Activated naive CD4-positive, alpha-beta T cell (primary cell): Measurements from ENCODE around the gene GRB7.
"Not testable (repeated sequence)": the region's sequence is repeated elsewhere in the genome, so short reads cannot be mapped to it uniquely, and the experiment has no call there.

Experiments
- DNase-seq, 4 experiments: peaks; one replicate each; lab custom pipeline; 2025; lab: John Stamatoyannopoulos, UW

GRB7 gene

GRCh38 chr17:39709998-39710964 is 27.5 kb upstream of the GRB7 start:
- no peak for DNase-seq

GRCh38 chr17:39711071-39711470 is 26.7 kb upstream of the GRB7 start:
- not testable (repeated sequence) for DNase-seq

- no peak for DNase-seq
Measured at GRCh38 chr17:39711851-39712250, 25.9 kb upstream of the GRB7 start.

- no peak for DNase-seq
Measured at GRCh38 chr17:39714234-39714633, 23.5 kb upstream of the GRB7 start.

GRCh38 chr17:39715375-39716072 is 22.2 kb upstream of the GRB7 start:
- DNase-seq = no peak

- DNase-seq = no peak
Measured at GRCh38 chr17:39716073-39716818, 21.5 kb upstream of the GRB7 start.

GRCh38 chr17:39716879-39717536 is 20.7 kb upstream of the GRB7 start:
- DNase-seq = no peak

- no peak for DNase-seq
Measured at GRCh38 chr17:39717660-39718059, 20.1 kb upstream of the GRB7 start.

- DNase-seq = no peak
Measured at GRCh38 chr17:39719563-39720355, 18.0 kb upstream of the GRB7 start.

GRCh38 chr17:39722104-39722503 is 15.6 kb upstream of the GRB7 start:
- DNase-seq = no peak

GRCh38 chr17:39722965-39723848 is 14.5 kb upstream of the GRB7 start:
- no peak for DNase-seq

GRCh38 chr17:39724731-39725130 is 13.0 kb upstream of the GRB7 start:
- no peak for DNase-seq

GRCh38 chr17:39725923-39726322 is 11.8 kb upstream of the GRB7 start:
- not testable (repeated sequence) for DNase-seq

GRCh38 chr17:39726617-39727016 is 11.1 kb upstream of the GRB7 start:
- DNase-seq = no peak

GRCh38 chr17:39727556-39727955 is 10.2 kb upstream of the GRB7 start:
- no peak for DNase-seq

- no peak for DNase-seq
Measured at GRCh38 chr17:39729280-39729851, 8.4 kb upstream of the GRB7 start.

- peak; percentile 93 to 97 (median 94) for DNase-seq
Measured at GRCh38 chr17:39730095-39730921, 7.4 kb upstream of the GRB7 start, which contains the start of gene MIEN1. MIEN1 (minus strand) TSS chr17:39730532; CDS start chr17:39730495, 37 bp downstream.

- no peak for DNase-seq
Measured at GRCh38 chr17:39732586-39732985, 5.2 kb upstream of the GRB7 start.

- no peak for DNase-seq
Measured at GRCh38 chr17:39735882-39736281, 1.9 kb upstream of the GRB7 start.
